ENCODE measurements around the gene BLM. TPM values are rescaled to one million over a fixed set of nuclear protein-coding genes. Genes with fewer than 3 reads are reported as not detected.

The BLM gene
- total RNA-seq, 1 experiment from 2014 or later: 31.8 TPM

GRCh38 chr15:90826886-90827435 lies 109.8 kb downstream of the BLM start:
- CTCF ChIA-PET: interaction anchor here (1.4 kb wide), 1 partner anchor 12 kb away, joined by 3 read pairs; no protein-coding TSS in a partner anchor
- intact Hi-C loops (cut with micrococcal nuclease; ENCODE audit: unreplicated experiment): no loop called here

GRCh38 chr15:90828111-90828510 lies 111.0 kb downstream of the BLM start:
- Mint-ChIP-seq H3K4me1 (ENCODE audit: low read depth, unreplicated experiment) (peaks cover 9% of the 10 kb centered on the region), H3K4me3 (ENCODE audit: low read depth, unreplicated experiment) (no peak overlapping the region), H3K27ac (ENCODE audit: unreplicated experiment) (no peak overlapping the region), H3K27me3 (ENCODE audit: unreplicated experiment) (peaks cover 21% of the 10 kb centered on the region), H3K9me3 (ENCODE audit: low read depth, unreplicated experiment) (no peaks in the 10 kb centered on the region), H3K36me3 (ENCODE audit: insufficient read depth, unreplicated experiment) (no peaks in the 10 kb centered on the region)
- BruUV-seq (replicated peaks): no TSS peak
- no peak for DNase-seq
- CTCF ChIA-PET: interaction anchor here (0.6 to 1.4 kb wide), 3 partner anchors 11 to 172 kb away, joined by 3 to 4 read pairs (median 3); no protein-coding TSS in a partner anchor
- intact Hi-C loops (cut with micrococcal nuclease; ENCODE audit: unreplicated experiment): no loop called here
- TF ChIP-seq CTCF (IDR thresholded peaks at IDR 0.05; ENCODE audit: unreplicated experiment): no peak

More at GRCh38 chr15:90826886-90827435, 109.8 kb downstream of the BLM start:
- Mint-ChIP-seq H3K27ac (ENCODE audit: unreplicated experiment) (no peak overlapping the region), H3K27me3 (ENCODE audit: unreplicated experiment) (peaks cover 21% of the 10 kb centered on the region), H3K9me3 (ENCODE audit: low read depth, unreplicated experiment) (no peaks in the 10 kb centered on the region), H3K4me1 (ENCODE audit: low read depth, unreplicated experiment) (peaks cover 9% of the 10 kb centered on the region), H3K36me3 (ENCODE audit: insufficient read depth, unreplicated experiment) (no peaks in the 10 kb centered on the region), H3K4me3 (ENCODE audit: low read depth, unreplicated experiment) (no peak overlapping the region)
- no peak for DNase-seq
- no TSS peak for BruUV-seq (replicated peaks)
- no peak for TF ChIP-seq CTCF (IDR thresholded peaks at IDR 0.05; ENCODE audit: unreplicated experiment)

- BruUV-seq (replicated peaks): no TSS peak
- Mint-ChIP-seq H3K27me3 (ENCODE audit: unreplicated experiment) (peaks cover 21% of the 10 kb centered on the region), H3K36me3 (ENCODE audit: insufficient read depth, unreplicated experiment) (no peaks in the 10 kb centered on the region), H3K4me3 (ENCODE audit: low read depth, unreplicated experiment) (no peak overlapping the region), H3K4me1 (ENCODE audit: low read depth, unreplicated experiment) (peaks cover 6% of the 10 kb centered on the region), H3K27ac (ENCODE audit: unreplicated experiment) (no peak overlapping the region), H3K9me3 (ENCODE audit: low read depth, unreplicated experiment) (no peaks in the 10 kb centered on the region)
- no peak for DNase-seq
- intact Hi-C loops (cut with micrococcal nuclease; ENCODE audit: unreplicated experiment): no loop called here
- no peak for TF ChIP-seq CTCF (IDR thresholded peaks at IDR 0.05; ENCODE audit: unreplicated experiment)
- CTCF ChIA-PET: no interaction called here
Measured at GRCh38 chr15:90829126-90829525, 112.0 kb downstream of the BLM start.

- no peak overlapping the region for H3K27ac Mint-ChIP-seq (ENCODE audit: unreplicated experiment)
- no TSS peak for BruUV-seq (replicated peaks)
- intact Hi-C loops (cut with micrococcal nuclease; ENCODE audit: unreplicated experiment): no loop called here
- no peak overlapping the region for H3K4me3 Mint-ChIP-seq (ENCODE audit: low read depth, unreplicated experiment)
- CTCF ChIA-PET: no interaction called here
- no peaks in the 10 kb centered on the region for H3K4me1 Mint-ChIP-seq (ENCODE audit: low read depth, unreplicated experiment)
- no peaks in the 10 kb centered on the region for H3K9me3 Mint-ChIP-seq (ENCODE audit: low read depth, unreplicated experiment)
- no peaks in the 10 kb centered on the region for H3K36me3 Mint-ChIP-seq (ENCODE audit: insufficient read depth, unreplicated experiment)
- H3K27me3 Mint-ChIP-seq (ENCODE audit: unreplicated experiment): peaks cover 21% of the 10 kb centered on the region
- no peak for DNase-seq
- TF ChIP-seq CTCF (IDR thresholded peaks at IDR 0.05; ENCODE audit: unreplicated experiment): no peak
Measured at GRCh38 chr15:90829942-90830440, 112.8 kb downstream of the BLM start.

Data from Calu3 (cell line).